ENCODE results near the gene ANK3.
A peak's percentile ranks its signal among the peaks of the same experiment; 100 is the strongest.

ANK3 gene

GRCh38 chr10:60271319-60272040 is 118.2 kb downstream of the ANK3 start:
- DNase-seq, result no peak

GRCh38 chr10:60270426-60270825 is 119.2 kb downstream of the ANK3 start:
- DNase-seq, result no peak

GRCh38 chr10:60267802-60268201 is 121.9 kb downstream of the ANK3 start:
- no peak for DNase-seq

DNA sequence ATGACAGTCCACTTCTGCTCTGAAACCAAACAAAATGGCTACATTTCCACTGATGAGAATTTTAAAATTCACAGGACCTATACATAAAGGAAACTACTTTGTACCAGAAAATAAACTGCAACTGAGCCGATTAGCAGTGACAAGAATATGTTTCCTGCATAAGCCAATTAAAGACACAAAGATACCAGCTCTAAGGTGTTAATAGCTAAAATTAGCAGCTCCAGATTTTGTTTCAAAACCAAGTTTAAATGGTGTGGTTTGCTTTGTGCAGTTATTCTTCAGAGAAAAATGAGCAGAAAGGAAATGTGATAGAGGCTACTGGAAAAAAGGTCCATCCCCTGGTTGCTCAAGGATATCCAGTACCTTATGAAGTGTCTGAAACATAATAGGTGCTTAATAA is 123.2 kb downstream of the ANK3 start:
- DNase-seq, result no peak

GRCh38 chr10:60262647-60263126 is 127.0 kb downstream of the ANK3 start:
- DNase-seq, result no peak

- no peak for DNase-seq
Observed at GRCh38 chr10:60260321-60260720, 129.4 kb downstream of the ANK3 start.

GRCh38 chr10:60258429-60258797 is 131.3 kb downstream of the ANK3 start:
- DNase-seq, result no peak

DNA sequence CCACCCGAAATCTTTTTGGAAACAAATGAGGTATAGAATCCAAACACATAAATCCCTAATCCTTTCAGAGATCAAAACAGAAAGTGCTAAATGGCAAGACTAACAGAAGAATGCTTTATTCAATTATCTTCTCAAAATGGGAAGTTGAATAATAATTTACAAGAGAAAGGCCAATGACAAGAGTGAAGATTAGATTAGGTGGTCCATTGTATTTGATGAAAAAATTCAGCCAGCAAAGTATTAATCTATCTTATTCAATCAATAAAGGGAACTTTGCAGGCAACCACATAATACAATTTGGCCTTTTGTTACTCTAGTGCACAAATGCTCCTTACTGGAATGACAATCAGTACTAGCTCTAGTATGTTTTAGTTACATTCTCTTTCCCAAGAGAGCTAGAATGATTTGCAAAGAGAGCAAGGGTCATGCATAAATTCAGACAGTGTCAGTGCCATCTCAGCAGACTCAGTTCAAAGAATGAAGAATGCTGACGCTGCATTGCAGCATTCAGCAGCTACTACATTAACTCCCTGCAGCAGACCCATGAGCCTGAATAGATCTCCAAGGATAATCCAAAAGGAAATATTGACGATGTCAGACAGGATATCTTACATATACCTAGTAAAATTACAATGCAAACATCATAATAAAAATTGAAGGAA is 131.8 kb downstream of the ANK3 start:
- DNase-seq, result no peak

DNA sequence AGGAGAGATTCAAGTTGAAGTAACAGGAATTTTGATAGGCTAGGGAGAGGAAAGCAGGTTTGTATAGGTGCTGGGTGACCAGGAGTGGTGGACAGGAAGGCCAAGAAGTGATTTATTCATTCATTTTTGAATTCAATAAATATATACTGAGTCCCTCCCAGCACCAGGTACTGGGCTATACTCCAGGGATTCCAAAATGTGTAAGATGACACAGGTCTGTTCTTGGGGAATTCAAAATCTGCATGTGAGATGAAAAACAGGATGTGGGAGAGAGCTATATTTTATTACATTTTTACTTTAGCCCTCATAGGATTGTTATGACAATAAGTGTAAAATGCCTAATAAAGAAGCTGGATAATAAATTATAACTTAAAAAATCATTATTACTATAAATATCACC is 134.9 kb downstream of the ANK3 start:
- no peak for DNase-seq

DNA sequence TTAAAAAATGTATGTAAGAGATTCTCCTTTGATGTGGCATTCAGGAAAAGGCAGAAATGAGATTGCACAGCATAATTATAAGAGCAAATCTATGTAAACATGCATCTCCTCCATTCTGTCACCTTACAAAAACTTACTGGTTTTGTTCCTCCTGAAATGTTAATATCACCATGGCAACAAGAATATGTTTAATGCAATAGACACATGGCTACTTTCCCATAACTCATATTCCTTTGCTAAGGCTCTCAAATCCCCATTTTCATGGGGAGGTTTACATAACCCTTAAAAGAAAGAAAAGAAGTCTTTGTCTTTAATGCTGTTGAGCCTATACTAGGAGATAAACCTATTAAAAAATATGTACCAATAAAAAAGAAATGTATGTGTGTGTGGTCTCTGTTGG is 136.2 kb downstream of the ANK3 start:
- DNase-seq, result no peak

DNA sequence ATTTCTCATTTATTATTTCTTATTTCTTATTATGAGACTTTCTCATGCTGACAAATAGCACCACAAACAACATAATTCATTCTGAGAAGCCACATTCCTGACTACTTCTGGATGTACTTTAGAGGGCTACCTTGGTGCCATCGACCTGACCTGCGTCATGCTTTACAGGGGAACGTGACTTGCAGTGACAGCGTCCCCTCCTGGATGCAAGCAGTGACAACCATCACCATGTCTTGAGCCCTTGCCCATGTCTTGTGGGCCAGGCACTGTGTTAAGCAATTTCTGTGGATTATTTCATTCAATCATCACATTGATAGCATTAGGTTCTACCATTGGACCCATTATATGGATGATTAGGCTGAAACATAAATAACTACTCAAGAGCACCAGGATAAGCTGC is 137.0 kb downstream of the ANK3 start:
- no peak for DNase-seq

DNA sequence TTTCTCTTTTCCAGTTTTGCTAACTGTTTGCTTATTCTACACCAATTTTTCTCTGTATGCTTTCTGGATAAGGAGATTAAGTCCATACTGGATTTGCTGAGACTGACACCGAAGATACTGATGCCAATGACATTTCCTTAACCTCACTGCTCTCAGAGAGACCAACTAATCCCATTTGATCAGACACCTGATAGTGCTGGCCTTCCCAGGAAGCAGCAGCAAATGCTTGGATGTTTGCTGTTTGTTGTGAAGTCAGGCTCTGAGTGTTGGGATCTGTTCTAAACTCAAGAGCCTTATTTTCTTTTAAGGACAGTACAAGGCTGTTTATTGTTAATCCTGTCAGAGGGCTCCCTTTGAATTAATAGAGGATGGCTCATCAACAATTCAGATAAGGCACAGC is 143.3 kb downstream of the ANK3 start:
- no peak for DNase-seq

GRCh38 chr10:60239228-60239627 is 150.4 kb downstream of the ANK3 start:
- no peak for DNase-seq

GRCh38 chr10:60238759-60239100 is 150.9 kb downstream of the ANK3 start:
- no peak for DNase-seq

- DNase-seq, result no peak
Observed at GRCh38 chr10:60237977-60238758, 151.5 kb downstream of the ANK3 start.

- DNase-seq, result peak; percentile 21
Observed at GRCh38 chr10:60236869-60237524, 152.7 kb downstream of the ANK3 start.

DNA sequence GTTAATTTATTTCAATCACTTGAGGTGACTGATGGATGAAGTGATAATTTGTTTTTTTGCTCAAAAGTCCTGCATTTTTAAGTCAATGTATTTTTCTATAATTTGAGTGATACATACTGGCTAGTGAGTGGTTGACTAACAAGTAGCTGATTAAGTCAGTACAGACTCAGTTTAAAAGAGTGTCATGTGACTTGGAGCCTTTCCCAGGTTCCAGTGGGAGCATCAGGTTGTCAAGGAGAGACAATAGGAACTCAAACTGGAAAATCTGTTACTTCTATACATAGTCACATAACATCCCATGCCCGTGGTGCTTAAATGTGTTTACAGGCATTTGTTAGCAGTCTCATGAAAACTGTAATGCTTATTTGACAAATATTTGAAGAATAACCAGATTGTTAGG is 154.7 kb downstream of the ANK3 start:
- no peak for DNase-seq

DNA sequence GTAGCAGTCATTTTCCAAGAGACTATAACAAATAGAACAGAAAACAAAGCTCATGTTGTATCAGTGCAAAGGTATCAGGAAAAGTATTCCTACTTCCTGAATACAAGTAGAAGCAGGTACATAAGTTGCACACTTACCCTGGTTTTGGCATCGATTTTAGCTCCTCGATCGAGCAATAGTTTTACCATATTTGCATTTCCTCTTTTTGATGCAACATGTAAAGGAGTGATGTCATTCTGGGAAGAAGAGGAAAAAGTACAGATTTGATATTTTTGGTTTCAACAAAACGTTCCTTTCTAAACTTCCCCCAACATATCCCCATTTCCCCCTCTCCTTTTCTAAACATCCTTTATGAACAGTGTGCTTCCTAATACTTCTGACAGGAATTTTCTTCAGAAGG is 155.1 kb downstream of the ANK3 start:
- DNase-seq, result no peak

DNA sequence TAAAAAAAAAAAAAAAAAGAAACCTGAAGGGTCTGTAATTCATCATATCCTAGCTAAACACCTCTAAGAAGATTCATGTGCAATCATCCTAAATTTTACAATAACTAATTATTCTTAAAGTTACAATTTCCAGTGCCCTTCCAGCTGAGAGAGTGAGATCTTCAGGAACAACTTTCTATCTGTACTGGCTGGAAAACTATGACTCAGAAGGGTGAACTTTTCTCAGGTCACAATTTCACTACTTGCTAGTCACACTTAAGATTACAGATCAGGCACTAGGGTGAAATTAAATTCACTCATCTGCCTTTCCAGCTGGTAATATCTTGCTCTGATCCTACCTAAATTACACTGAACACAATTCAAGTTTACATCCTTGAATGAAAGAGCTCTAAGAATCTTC is 158.8 kb downstream of the ANK3 start:
- DNase-seq, result no peak

GRCh38 chr10:60224066-60224705 is 165.5 kb downstream of the ANK3 start:
- DNase-seq, result no peak

GRCh38 chr10:60222047-60222446 is 167.6 kb downstream of the ANK3 start:
- DNase-seq, result no peak

DNA sequence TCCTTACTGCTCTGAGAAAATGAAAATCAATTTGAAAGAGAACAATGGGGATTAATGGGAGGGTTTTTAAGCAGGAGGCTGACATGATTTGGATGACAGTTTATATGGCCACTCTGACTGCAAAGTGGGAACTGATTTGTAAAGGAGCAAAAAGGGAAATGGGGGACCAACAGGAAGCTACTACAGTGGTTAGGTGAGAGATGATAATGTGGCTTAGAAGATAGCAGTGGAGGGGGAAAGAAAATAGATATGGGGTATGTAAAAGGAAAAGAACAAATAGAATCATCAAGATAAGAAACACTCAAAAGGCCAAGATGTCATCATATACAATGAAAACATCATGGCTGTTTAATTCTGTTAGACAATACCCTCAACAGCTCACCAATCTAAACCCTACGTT is 177.5 kb downstream of the ANK3 start:
- no peak for DNase-seq
